Liver (tissue), 9 donors: ENCODE data around the gene MAML3. TPM values are rescaled to one million over a fixed set of nuclear protein-coding genes. Genes with fewer than 3 reads are reported as not detected.

ENCODE experiments used
- DNase-seq: peaks from one replicate; pipeline ENCODE4 v3.0.0-alpha.2; 2017; ENCODE audit warnings: low spot score
- H3K27ac ChIP-seq, 2 donors: one replicate each; pipeline ENCODE4 v1.7.0; 2013; ENCODE audit warnings: inconsistent platforms in 2 of 2, low read length in 2 of 2, control low read depth in 1 of 2, low read depth in 1 of 2, mild to moderate bottlenecking in 1 of 2
- H3K27me3 ChIP-seq, 4 donors: one replicate each; pipeline versions ENCODE4 v1.6.1 to v1.7.0; 2013; ENCODE audit warnings: low read length in 3 of 4, inconsistent platforms in 1 of 4, mild to moderate bottlenecking in 1 of 4, moderate library complexity in 1 of 4; ENCODE audit not compliant: control insufficient read depth in 4 of 4, insufficient read depth in 4 of 4
- H3K36me3 ChIP-seq, 4 donors: one replicate each; pipeline versions ENCODE4 v1.6.1 to v1.7.0; 2013; ENCODE audit warnings: low read length in 3 of 4, mild to moderate bottlenecking in 3 of 4, low read depth in 1 of 4, moderate library complexity in 1 of 4; ENCODE audit not compliant: control insufficient read depth in 4 of 4, insufficient read depth in 3 of 4
- H3K4me1 ChIP-seq, 4 donors: one replicate each; pipeline versions ENCODE4 v1.6.1 to v1.7.0; 2013; ENCODE audit warnings: low read length in 3 of 4, mild to moderate bottlenecking in 3 of 4, moderate library complexity in 1 of 4; ENCODE audit not compliant: control insufficient read depth in 4 of 4, insufficient read depth in 4 of 4
- H3K4me3 ChIP-seq, 3 donors: one replicate each; pipeline versions ENCODE4 v1.6.1 to v1.7.0; 2013; ENCODE audit warnings: low read length in 3 of 3, control low read depth in 1 of 3, low read depth in 1 of 3, mild to moderate bottlenecking in 1 of 3
- H3K9ac ChIP-seq, 2 donors: one replicate each; pipeline ENCODE4 v1.7.0; 2013; ENCODE audit warnings: low read length in 2 of 2, mild to moderate bottlenecking in 2 of 2, moderate library complexity in 2 of 2, control low read depth in 1 of 2, low read depth in 1 of 2
- H3K9me3 ChIP-seq, 4 donors: one replicate each; pipeline versions ENCODE4 v1.6.1 to v1.7.0; 2013; ENCODE audit warnings: low read length in 3 of 4; ENCODE audit not compliant: control insufficient read depth in 4 of 4
- EGR1 ChIP-seq, 2 donors: IDR thresholded peaks; 2 replicates each; pipeline ENCODE4 v1.6.1; 2016 to 2018; ENCODE audit warnings: antibody characterized with exemption in 2 of 2, low read depth in 2 of 2
- HNF4A ChIP-seq, 2 donors: conservative IDR thresholded peaks; 2 replicates each; pipeline ENCODE4 v1.6.1; 2016; ENCODE audit warnings: antibody characterized with exemption in 2 of 2, mild to moderate bottlenecking in 2 of 2
- HNF4G ChIP-seq: IDR thresholded peaks from 2 replicates; pipeline ENCODE4 v1.6.1; 2016; ENCODE audit warnings: antibody characterized with exemption
- JUND ChIP-seq, 2 donors: IDR thresholded peaks; 2 replicates each; pipeline ENCODE4 v1.6.1; 2016; ENCODE audit warnings: antibody characterized with exemption in 2 of 2
- MAX ChIP-seq: IDR thresholded peaks from 2 replicates; pipeline ENCODE4 v1.6.1; 2016; ENCODE audit warnings: antibody characterized with exemption
- RAD21 ChIP-seq, 2 donors: IDR thresholded peaks; 2 replicates each; pipeline ENCODE4 v1.6.1; 2016; ENCODE audit warnings: antibody characterized with exemption in 2 of 2, mild to moderate bottlenecking in 2 of 2
- REST ChIP-seq: IDR thresholded peaks from 2 replicates; pipeline ENCODE4 v1.6.1; 2016; ENCODE audit warnings: antibody characterized with exemption, mild to moderate bottlenecking
- RXRA ChIP-seq, 2 donors: IDR thresholded peaks; 2 replicates each; pipeline ENCODE4 v1.6.1; 2017 to 2018; ENCODE audit warnings: antibody characterized with exemption in 2 of 2, mild to moderate bottlenecking in 1 of 2
- TAF1 ChIP-seq: conservative IDR thresholded peaks from 2 replicates; pipeline ENCODE4 v1.6.1; 2016; ENCODE audit warnings: antibody characterized with exemption, mild to moderate bottlenecking
- YY1 ChIP-seq: IDR thresholded peaks from 2 replicates; pipeline ENCODE4 v1.6.1; 2016; ENCODE audit warnings: antibody characterized with exemption, mild to moderate bottlenecking
- WGBS: extraction: QIAGEN DNeasy Blood & Tissue Kit; methylation state at CpG from one replicate; pipeline ENCODE4 v1.1.7; 2013; 5-methylcytosine and 5-hydroxymethylcytosine counted together
- polyA plus RNA-seq, 2 donors: library from polyadenylated mRNA; stranded (reverse) in 1 of 2; unstranded in 1 of 2; fragments of 200-250 nt in 1 of 2; fragments of >200 nt in 1 of 2; fragmentation: Nextera tagmentation in 1 of 2; extraction: Ambion mirVana in 1 of 2; gene quantifications; one replicate each; pipeline versions ENCODE4 v1.2.1 to v1.2.3, GENCODE V29; 2013 to 2015
- total RNA-seq, 2 donors: library from RNA; depleted of rRNA; stranded (reverse); fragments of >200 nt; gene quantifications; one replicate each; pipeline ENCODE4 v1.2.3, GENCODE V29; 2014
- TF ChIP-seq, protein P1 (sequence below): IDR thresholded peaks from 2 replicates; pipeline ENCODE4 v1.6.1; 2016; ENCODE audit warnings: antibody characterized with exemption
- donor health status: healthy.
- donor health status: healthy.
- donor health status: healthy.
- donor health status: healthy.
- donor health status: healthy.

MAML3 gene
- total and polyA plus RNA-seq, 4 donors, result 1.3 to 4.3 (median 2.7) TPM

- no peak overlapping the region for H3K4me3 ChIP-seq
- H3K36me3 ChIP-seq, result no peaks in the 10 kb centered on the region
- H3K9me3 ChIP-seq, result peaks cover 0 to 2% (median under 1%) of the 10 kb centered on the region in 4 donors
- 91% methylated on average over 3 of the region's 3 CpGs for WGBS
- no peaks in the 10 kb centered on the region for H3K27me3 ChIP-seq
- H3K27ac ChIP-seq, result no peak overlapping the region
- H3K9ac ChIP-seq, result no peak overlapping the region
- DNase-seq, result no peak
- H3K4me1 ChIP-seq, result peaks cover 2 to 19% (median 9%) of the 10 kb centered on the region in 4 donors
- no peak for TF ChIP-seq MAX
- no peak for TF ChIP-seq HNF4G
- no peak for TF ChIP-seq RXRA (IDR thresholded peaks at IDR 0.05)
- TF ChIP-seq RAD21 (IDR thresholded peaks at IDR 0.05), result no peak
- no peak for TF ChIP-seq JUND (IDR thresholded peaks at IDR 0.05)
These were observed 344.2 kb downstream of the MAML3 start for GRCh38 chr4:139809757-139810140.

DNA sequence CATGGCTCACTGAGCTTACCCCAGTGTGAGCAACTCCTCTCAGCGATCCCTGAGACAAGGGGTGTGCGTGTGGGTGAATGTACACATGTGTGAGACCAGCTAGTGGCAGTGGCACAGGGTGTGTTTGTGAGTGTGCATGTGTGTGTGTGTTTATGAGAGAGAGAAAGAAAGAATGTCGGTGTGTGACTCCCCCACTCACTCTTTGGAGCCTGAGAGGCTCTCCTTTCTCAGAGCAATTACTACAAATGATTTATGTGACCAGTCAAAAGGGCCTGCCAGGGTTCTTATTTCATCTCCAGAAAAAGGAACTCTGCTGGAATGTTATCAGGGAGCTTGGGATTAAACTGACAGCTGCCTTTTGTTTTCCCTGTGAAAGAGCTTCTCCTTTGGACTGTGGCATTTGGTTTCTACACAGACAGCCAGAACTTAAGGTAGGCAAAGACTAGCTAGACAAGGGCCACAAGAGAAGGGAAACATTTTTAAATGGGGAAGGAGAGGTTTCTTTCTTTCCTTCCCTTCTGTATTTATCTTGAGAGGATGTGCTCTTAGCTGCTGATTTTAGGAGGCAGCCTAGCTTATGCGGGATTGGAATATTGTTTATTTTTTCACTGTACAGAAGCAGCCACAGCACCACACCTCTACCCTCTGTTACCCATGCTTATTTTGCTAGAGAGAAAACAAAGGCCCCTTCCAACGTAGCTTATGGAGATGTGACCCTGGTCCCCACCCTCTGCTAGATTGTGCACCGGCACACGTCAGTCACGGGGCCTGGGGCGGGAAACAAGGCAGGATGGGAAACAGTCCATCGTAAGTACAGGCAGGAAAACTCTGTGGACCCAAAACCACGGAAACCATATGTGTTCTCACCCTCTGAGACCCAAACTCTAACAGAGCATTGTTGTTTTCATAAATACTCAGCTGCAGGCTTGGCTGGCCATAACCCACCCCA, 344.9 kb downstream of the MAML3 start:
- no peak for DNase-seq
- no peak for TF ChIP-seq TAF1
- no peak for TF ChIP-seq YY1
- no peak for TF ChIP-seq JUND (IDR thresholded peaks at IDR 0.05)
- no peak for TF ChIP-seq EGR1 (IDR thresholded peaks at IDR 0.05; ENCODE audit: low read depth in 2 of 2)
- TF ChIP-seq, protein P1, sequence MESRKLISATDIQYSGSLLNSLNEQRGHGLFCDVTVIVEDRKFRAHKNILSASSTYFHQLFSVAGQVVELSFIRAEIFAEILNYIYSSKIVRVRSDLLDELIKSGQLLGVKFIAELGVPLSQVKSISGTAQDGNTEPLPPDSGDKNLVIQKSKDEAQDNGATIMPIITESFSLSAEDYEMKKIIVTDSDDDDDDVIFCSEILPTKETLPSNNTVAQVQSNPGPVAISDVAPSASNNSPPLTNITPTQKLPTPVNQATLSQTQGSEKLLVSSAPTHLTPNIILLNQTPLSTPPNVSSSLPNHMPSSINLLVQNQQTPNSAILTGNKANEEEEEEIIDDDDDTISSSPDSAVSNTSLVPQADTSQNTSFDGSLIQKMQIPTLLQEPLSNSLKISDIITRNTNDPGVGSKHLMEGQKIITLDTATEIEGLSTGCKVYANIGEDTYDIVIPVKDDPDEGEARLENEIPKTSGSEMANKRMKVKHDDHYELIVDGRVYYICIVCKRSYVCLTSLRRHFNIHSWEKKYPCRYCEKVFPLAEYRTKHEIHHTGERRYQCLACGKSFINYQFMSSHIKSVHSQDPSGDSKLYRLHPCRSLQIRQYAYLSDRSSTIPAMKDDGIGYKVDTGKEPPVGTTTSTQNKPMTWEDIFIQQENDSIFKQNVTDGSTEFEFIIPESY, result no peak
- no peak for TF ChIP-seq REST
- TF ChIP-seq HNF4A (conservative IDR thresholded peaks at IDR 0.05), result no peak
- Histone ChIP-seq H3K27ac (no peak overlapping the region), H3K36me3 (no peaks in the 10 kb centered on the region), H3K9ac (no peak overlapping the region), H3K4me1 (peaks cover 0 to 12% (median 6%) of the 10 kb centered on the region in 4 donors), H3K9me3 (peaks cover 0 to 2% (median under 1%) of the 10 kb centered on the region in 4 donors), H3K4me3 (no peak overlapping the region), H3K27me3 (no peaks in the 10 kb centered on the region)
- 80% methylated on average over 11 of the region's 11 CpGs for WGBS
